ENCODE results near the gene FREY1.

The FREY1 gene

DNA sequence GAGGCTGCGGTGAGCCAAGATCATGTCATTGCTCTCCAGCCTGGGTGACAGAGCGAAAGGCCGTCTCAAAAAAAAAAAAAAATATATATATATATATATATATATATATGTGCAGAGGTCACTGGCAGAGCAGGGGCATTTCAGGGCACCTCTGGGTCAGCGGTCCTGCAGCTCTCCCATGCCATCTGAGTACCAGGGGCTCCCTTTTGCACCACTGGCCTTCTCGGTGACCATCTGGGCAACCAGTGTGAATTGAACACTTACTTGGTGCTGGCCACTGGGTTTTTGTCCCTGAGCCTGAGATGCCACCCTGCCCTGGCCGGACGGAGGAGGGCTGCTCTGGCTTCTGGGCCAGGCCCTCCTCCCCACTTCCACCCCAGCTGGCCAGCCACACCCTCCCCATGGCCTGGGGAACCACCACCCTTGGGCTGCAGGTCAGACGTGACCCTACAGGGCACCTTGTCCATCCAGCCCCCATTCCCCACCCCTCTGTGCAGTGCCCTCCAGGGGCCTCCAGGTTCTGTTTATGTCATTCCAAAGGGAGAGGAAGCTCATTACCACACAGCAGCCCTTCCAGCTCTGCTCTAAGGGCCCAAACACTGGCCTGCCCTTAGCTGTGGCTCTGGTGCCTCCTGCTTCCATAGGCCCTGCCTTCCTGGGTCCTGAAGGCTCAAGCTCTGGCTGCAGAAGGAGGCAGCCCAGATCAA is 11.4 kb downstream of the FREY1 start:
- in situ Hi-C loops (cut with MboI; ENCODE audit: low sequenced_read_pairs), result no loop called here

DNA sequence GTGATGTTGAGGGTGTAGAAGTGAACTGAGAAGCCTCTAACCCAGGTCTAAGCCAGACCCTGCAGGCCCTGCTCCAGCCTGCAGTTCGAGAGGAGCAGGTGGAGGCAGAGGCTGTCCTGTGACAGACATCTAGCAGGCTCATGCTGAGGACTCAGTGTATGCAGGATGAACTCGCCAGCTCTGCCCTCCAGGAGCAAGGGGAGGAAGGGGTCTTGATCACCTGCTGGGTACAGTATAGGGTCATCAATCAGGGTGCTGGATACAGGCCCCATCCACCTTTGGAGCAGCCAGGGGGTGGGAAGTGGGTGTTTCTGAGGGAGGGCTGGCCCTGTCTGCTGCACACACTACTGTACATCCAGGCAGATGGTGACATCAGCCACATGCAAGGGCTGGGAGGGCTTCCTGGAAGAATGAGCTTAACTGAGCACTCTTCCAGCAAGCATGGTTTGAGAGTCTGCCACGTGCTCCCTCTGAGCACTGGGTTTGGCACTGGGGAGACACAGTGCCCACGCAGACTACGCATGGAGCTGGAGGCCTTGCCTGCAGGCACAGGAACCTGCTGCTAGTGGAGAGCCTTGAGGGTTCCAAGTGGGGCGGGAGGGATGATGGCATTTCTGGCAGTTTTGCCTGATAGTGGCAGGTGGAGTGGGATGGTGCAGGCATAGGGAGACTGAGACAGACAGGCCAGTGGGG is 12.4 kb downstream of the FREY1 start:
- in situ Hi-C loops (cut with MboI; ENCODE audit: low sequenced_read_pairs), result no loop called here

GRCh38 chr11:45892856-45893255 is 14.2 kb downstream of the FREY1 start:
- in situ Hi-C loops (cut with MboI; ENCODE audit: low sequenced_read_pairs), result no loop called here

- in situ Hi-C loops (cut with MboI; ENCODE audit: low sequenced_read_pairs), result no loop called here
These were observed 16.1 kb downstream of the FREY1 start for GRCh38 chr11:45890886-45891550.

GRCh38 chr11:45889966-45890365 is 17.1 kb downstream of the FREY1 start:
- in situ Hi-C loops (cut with MboI; ENCODE audit: low sequenced_read_pairs), result no loop called here

GRCh38 chr11:45889555-45889954 is 17.5 kb downstream of the FREY1 start:
- in situ Hi-C loops (cut with MboI; ENCODE audit: low sequenced_read_pairs), result no loop called here

- in situ Hi-C loops (cut with MboI; ENCODE audit: low sequenced_read_pairs), result no loop called here
These were observed 19.5 kb downstream of the FREY1 start for GRCh38 chr11:45887587-45887986.

- in situ Hi-C loops (cut with MboI; ENCODE audit: low sequenced_read_pairs), result no loop called here
These were observed 20.1 kb downstream of the FREY1 start for GRCh38 chr11:45886816-45887520.

DNA sequence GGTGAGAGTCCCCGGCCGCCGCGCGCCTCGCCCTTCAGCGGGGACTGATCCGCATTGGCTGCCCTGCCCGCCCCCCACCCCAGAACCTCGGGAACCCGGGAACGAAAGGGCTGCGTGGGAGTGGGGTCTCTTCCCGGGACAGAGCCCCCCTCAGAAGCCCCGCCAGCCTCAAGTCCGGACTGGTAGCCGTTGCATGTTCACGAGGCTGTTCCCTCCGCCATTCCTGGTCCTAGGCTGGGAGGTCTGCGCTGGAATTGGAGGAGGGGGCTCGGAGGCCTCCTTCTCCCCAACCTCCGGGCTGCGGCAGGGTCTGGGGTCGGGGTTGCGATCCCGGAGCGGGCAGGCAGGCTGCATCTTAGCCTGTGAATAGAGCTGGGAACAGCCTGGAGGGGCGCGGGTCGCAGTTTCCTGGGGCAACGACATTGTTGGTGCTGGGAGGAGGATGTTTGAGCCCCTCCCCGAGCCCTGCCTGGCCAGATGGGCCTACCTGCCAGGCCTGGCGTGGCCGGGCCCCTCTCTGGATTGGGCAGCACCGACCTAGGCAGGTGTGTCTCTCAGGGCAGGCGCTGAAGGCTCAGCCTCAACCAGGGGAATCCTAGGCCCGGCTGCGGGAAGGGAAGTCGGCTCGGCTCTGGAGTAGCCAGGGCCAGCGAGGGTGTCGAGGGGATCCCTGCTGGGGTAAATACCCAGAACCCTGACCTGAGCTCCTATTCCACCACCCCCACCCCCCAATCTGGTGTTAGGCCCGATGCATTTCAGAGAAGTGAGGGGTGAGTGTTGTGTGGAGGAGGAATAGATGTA is 20.9 kb downstream of the FREY1 start:
- in situ Hi-C loops (cut with MboI; ENCODE audit: low sequenced_read_pairs), result no loop called here

DNA sequence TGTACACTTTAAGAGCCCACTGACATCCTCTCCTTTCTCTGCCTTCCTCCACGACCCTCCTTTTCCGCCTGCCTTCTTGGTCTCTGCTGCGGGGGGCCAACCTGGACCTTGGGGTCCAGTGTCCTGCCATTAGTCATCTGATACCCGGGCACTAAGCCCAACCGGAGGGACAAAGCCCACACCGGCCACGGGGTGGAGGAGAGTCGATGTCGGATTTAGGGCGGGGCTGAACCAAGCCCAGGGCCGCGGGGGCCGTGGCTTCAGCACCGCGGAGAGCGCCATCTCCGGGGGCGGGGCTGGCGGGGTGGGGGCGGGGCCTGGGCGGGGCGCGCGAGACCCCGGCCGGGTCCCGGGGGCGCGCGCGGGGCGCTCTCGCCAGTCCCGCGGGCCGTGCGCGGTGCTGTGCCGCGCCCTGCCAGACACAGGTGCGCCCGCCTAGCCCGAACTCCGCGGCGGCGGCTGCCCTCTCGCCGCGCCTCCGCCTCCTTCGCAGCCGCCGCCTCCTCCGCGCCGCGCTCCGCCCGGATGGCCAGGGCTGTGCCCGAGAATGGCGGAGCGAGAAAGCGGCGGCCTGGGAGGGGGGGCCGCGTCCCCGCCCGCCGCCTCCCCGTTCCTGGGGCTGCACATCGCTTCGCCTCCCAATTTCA is 21.7 kb downstream of the FREY1 start, which contains the start of gene MAPK8IP1:
Gene MAPK8IP1 (plus strand): TSS at position 378 of the 647 bp plus-strand sequence. CDS start 170 bp downstream, at position 548.
- in situ Hi-C loops (cut with MboI; ENCODE audit: low sequenced_read_pairs), result no loop called here

DNA sequence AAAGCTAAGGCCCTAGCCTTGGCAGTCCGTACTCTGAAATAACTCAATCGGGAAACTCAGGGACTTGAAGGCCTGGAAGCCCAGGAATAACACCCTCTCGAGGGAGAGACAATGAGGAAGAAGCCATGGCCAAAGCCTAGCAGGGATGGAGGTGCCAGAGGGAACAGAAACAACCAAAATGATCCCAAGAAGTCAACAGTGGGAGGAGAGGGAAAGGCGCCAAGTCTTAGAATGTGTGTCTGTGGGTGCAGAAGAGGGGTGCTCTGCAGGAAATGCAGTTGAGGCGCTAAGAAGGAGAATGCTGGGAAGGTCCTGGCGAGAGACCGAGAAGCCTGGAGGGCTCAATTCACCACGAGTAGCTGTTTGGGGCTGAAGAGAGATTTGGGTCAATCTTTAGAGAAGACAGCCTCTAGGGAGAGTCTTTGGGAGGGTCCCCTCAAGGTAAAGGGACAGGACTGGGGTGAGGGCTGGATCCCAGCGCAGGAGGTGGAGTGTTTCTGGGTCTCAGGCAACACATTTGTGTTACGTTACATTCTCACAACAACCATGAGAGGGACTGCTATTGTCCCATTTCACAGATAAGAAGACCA is 22.4 kb downstream of the FREY1 start:
- in situ Hi-C loops (cut with MboI; ENCODE audit: low sequenced_read_pairs), result no loop called here

GRCh38 chr11:45881708-45882368 is 25.2 kb downstream of the FREY1 start:
- in situ Hi-C loops (cut with MboI; ENCODE audit: low sequenced_read_pairs), result no loop called here

DNA sequence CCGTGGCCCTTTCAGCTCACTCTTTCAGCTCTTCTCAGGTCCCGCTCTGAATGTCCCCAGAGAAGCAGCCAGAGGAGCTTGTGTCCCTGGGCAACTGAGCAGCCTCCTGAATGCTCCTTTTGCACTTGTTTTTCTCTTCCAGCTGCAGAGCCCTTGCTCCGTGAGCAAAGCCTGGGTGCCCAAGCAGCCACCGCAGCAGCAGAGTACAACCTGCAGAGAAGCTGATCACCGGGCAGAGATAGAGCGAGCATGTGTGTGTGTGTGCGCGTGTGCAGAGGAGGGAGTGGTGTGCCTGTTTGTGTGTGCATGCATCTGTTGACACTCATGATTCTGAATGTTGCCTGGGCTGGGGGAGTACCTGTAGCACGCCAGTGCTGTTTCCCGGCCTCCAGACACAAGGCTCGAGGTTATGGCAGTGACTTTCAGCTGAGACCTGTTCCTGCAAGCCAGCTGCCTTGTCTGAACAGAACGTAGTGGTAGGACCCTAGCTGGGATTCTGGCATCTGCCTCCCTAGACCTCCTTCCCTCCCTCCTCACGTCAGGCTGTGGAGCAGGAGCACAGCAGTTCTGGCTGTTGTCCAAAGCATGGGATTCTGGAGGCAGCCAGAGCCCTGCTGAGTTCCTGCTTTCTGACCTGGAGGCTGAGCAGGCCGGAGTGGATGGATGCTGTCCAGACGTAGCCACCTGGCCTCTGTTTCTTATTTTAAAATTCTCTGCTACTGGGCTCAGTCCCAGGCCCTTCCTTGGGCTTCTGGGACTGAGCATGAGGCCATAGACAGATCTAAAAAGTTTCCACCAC is 26.1 kb downstream of the FREY1 start:
- in situ Hi-C loops (cut with MboI; ENCODE audit: low sequenced_read_pairs), result no loop called here

- in situ Hi-C loops (cut with MboI; ENCODE audit: low sequenced_read_pairs), result no loop called here
These were observed 27.0 kb downstream of the FREY1 start for GRCh38 chr11:45879803-45880686.

- in situ Hi-C loops (cut with MboI; ENCODE audit: low sequenced_read_pairs), result no loop called here
These were observed 29.2 kb downstream of the FREY1 start for GRCh38 chr11:45877845-45878244.

GRCh38 chr11:45877221-45877620 is 29.9 kb downstream of the FREY1 start:
- in situ Hi-C loops (cut with MboI; ENCODE audit: low sequenced_read_pairs), result no loop called here

- in situ Hi-C loops (cut with MboI; ENCODE audit: low sequenced_read_pairs), result no loop called here
These were observed 30.7 kb downstream of the FREY1 start for GRCh38 chr11:45876401-45876800.

Measured in HL-60/S4 treated with phorbol 12-myristate 13-acetate at 8.2 ng/mL for 4 days and 3 days (cell line).